Stimulated activated CD8-positive, alpha-beta memory T cell treated with anti-CD3 and anti-CD28 coated beads, Interleukin-15, amount 100 ng/mL, for 24 hours (primary cell): Measurements from ENCODE around the gene IFT25.

ENCODE experiments used
- DNase-seq: peaks from one replicate; pipeline ENCODE4 v3.0.0-alpha.2; 2020; ENCODE audit warnings: low read depth

Gene IFT25

DNA sequence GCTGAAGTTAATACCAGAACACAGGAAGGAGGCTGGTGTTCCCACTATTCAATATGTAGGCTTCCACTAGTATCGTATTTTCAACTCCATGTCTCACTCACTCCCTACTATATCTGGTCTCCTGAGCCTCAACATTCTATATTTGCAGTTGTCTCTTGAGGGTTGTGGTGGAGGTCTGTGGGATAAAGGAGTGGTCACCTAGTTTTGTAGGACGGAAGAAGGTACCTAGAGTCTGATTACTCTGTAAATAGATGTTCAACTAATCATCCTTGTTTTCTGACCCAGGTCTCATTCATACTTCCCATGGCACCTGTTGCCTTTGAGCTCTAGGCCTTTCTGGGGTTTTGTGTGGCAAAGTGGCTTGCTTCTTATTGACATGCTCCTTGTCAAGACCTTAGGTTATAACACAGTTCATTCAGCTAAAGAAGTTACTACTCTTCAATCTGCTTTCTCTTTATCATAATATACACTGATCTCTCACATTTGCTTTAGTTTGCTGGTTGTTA is 18.1 kb downstream of the IFT25 start:
- DNase-seq, result no peak

DNA sequence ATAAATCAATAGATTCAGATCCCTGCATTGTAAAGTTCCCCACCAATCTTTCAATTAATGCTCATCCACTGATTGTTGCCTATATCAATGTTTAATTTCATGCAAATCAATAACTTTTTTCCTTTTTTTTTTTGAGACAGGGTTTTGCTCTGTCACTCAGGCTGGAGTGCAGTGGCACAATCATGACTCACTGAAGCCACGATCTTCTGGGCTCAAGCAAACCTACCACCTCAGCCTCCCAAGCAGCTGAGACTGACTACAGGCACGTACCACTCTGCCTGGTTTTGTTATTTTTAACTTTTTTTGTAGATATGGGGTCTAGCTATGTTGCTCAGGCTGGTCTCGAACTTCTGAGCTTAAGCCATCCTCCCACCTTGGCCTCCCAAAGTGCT is 25.8 kb downstream of the IFT25 start:
- no peak for DNase-seq

DNA sequence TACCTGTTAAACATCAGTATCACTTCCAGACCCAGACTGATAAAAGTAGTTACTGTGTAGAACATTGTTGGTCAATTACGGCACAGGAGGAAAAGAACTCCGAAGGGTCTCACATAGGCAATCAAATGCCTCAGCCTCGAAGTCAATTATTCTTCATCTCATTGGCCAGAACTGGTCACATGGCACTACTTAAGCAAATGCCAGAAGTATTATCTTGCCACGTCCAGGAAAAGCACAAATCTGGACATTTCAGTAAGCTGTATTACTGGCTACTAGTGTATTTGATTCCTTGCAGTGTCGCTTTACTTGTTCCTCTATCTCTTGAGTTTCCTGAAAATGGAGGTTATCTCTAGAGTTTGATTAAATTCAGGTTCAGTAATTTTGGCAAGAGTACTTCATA is 27.2 kb downstream of the IFT25 start:
- DNase-seq, result no peak

DNA sequence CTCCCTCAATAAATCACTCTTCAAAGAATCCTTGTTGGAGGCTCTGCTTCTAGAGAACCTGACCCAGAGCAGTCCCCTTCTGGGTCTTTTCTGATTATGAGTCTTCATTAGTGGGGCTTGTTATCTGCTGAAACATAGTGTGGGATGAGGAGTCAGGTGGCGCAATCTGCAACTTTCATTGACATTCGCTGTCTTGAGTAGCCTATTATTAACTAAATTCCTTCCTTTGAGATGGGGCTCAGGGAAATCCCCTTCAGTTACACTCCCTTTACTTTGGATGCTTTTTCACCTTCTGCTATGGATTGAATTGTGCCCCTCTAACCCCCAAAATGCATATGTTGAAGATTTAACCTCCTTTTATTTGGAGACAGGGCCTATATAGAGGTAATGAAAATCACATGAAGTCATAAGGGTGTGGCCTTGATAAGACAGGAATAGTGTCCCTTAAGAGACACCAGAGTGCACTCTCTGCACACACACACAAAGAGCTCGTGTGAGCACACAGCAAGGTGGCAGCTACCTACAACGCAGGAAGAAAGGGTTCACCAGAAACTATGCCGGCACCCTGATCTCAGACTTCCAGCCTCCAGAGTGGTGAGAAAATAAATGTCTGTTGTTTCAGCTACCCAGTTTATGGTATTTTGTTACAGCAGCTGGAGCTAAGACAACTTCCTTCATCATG is 32.0 kb downstream of the IFT25 start:
- no peak for DNase-seq

DNA sequence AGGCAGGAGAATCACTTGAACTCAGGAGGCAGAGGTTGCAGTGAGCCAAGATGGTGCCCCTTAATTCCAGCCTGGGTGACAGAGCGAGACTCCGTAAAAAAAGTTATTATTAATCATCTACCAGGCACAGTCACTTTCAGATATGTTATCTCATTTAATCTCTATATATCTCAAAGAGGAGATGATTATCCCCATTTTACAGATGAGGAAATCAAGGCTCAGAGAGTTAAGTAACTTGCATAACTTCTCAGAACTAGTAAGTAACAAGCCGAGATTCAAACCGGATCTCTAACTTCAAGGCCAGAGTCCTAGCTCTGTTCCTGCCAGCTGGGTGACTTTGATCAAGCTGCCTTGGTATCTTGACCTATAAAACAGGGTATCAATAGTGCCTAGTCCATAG is 34.1 kb downstream of the IFT25 start:
- no peak for DNase-seq

DNA sequence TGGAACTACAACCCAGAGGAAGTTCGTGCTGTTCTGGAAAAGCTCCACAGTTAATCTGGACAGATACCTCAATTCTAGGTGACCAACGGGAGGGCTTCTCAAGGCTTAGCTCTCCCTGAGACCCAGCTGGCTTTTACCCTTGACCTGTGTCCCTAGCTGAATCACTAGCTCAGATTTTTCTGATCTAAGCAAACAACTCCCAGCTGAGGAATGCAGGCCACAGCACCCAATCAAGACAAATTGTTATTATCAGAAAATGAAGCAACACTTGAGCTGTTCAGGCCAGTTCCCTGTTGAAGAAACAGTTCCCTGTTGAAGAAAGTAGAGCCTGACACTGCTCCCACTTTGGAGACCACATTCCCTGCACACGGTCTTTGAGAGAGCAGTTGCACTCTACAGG is 35.6 kb downstream of the IFT25 start:
- DNase-seq, result no peak

DNA sequence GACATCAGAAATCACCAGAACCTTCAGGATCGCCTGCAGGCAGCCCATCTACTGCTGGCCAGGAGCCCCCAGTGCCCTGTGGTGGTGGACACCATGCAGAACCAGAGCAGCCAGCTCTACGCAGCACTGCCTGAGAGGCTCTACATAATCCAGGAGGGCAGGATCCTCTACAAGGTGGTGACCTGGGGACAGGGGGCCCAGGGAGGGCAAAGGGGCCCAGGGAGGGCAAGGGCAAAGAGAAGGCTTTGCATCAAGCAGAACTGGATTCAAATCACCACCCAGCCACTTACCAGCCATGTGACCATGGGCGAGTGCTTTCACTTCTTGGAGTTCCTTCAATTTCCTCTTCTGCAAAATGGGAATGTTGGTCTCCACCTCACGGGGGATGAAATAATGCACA is 39.4 kb downstream of the IFT25 start:
- no peak for DNase-seq

DNA sequence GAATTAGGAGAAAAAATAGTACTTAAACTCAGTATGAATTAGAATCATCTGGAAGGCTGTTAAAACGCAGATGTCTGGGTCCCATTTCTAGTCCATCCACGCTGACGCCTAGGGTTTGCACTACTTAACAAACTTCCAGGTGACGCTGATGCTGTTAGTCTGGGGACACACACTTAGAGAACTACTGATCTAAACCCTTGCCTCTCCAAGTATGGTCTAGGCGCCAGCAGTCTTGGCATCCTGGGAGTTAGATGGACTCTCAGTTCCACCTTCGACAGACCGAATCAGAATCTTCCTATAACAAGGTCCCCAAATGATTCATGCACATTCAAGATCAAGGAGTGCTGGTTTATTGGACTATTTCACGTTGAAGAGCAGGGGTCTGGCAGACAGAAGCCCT is 40.0 kb downstream of the IFT25 start:
- DNase-seq, result no peak

DNA sequence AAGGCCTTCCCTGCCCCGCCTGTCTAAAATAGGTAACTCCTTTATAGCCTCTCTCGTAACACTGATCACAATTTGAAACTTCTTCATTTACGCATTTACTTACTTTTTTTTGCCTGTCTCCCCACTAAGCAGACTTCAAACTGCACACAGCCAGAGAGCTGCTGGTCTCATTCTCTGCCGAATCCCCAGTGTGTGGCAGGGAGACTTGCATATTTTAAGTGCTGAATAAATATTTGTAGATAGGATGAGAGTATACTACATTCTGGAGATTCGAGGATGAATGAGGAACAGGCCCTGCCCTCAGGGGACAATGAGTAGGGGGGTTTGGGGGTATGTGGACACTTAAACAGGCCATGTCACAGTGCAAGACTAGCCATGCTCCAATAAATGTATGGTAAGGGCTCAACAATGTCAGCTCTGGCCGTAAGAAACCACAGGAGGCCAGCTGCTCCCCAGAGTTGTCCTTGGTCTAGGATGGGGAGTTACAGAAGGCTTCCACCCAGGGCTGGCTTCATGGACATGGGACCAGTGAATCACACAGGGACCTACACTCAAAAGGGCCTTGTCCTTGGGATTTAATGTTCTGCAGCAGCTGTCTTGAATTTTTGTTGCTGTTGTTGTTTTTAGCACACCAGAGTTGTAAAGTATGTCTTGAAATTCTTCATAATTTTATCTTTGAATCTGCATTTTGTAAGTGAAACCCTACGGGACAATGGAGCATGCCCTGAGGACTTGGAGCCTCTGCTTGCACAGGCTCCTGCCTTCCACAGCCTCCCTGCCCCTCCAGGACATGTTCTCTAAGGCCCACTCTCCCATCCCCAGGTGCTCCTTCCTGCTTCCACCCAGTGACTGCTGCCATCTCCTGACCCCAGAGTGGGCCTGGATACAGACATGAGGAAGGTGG is 43.0 kb downstream of the IFT25 start:
- no peak for DNase-seq

DNA sequence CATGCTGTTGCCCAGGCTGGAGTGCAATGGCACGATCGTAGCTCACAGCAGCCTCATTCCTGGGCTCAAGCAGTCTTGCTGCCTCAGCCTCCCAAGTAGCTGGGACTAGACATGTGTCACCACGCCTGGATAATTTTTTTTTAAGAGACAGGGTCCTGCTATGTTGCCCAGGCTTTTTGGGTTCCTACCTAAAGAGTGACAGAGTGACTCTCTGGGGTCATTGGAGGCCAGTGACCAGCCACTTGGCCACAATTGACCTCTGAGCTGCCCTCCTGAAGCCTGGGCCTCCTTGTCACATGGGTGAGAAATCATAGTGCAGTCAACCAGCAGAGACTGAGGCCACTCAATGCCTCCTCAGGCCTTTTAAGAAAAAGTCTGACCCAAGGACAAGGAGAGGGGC is 45.8 kb downstream of the IFT25 start:
- no peak for DNase-seq

DNA sequence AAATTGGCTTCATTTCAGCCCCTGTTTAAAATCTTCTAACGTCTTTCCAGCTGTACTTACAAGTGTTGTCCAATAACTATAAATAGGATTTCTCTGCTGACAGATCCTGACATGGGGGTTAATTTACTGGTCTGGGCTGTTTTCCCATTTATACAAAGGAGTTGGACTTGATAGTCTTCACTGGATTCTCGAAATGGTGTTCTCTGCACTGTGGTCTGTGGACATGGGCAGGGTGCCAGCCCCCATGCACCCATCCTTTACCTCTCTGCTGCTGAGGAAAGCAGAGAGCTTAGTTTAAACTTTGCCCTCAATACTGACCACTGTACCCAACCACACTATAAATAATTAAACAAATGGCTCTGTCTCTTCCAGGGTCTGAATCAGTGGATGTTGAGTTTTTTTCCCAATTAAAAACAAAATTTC is 46.3 kb downstream of the IFT25 start:
- DNase-seq, result no peak

DNA sequence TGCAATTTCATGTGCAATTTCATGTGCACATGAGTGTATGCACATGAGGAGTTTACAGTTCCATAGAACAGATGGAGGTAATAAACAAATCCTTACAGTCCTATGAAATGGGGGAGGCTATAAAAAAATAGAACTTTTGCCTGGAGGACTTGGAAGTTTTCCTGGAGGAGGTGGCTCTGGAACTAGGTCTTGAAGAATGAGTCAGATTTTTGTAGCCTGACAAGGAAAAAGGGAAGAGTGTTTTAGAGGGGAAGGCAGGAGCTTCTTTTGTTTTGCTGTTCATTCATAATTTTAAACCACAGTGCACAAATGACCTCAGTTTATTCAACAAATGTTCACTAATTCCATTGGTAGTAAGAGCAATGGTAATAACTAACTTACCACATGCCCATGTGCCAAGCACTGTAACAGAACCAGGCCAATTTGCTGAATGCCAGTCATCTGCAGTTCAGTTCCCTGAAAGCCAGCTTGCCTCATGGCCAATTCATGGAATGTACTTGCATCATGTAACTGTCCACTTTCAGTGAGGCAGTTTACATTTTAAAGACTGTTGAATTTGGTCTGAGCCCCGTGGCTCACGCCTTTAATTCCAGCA is 48.8 kb downstream of the IFT25 start:
- no peak for DNase-seq

DNA sequence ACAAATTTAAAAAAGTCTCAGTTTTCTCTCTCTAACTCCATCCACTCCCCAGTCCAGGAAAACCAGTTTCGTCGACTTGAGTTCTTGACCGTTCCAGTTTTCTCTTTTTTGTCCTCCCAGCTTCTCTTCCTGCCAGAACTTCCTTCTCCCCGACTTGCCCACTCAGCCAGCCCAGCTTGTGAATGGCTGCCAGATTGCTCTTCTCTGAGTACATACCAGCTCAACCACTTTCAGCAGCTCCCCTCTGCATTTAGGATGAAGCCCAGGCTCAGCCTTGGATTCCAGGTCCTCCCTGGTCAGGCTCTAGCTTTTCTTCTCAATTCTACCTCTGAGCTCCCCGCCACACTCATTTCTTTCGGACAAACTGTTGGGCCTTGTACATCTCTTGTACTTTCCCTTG is 50.1 kb downstream of the IFT25 start:
- no peak for DNase-seq

DNA sequence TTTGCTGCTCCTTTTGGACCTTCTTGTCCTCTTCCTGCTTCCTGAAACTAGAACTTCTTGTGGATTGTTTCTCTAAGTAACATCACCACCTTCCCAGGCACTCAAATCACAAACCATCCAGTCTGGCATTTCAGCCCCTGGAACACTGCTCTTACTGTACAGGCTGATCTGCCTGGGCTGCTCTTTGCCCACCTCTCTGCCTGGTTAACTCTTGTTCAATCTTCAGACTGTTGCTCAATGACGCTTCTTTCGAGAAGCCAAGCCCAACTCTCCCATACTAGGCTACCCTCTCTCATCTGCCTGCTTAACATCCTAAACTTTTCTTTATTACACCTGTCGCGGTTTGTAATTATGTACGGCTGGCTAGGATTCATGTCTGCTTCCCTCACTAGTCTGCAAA is 50.9 kb downstream of the IFT25 start:
- DNase-seq, result no peak

DNA sequence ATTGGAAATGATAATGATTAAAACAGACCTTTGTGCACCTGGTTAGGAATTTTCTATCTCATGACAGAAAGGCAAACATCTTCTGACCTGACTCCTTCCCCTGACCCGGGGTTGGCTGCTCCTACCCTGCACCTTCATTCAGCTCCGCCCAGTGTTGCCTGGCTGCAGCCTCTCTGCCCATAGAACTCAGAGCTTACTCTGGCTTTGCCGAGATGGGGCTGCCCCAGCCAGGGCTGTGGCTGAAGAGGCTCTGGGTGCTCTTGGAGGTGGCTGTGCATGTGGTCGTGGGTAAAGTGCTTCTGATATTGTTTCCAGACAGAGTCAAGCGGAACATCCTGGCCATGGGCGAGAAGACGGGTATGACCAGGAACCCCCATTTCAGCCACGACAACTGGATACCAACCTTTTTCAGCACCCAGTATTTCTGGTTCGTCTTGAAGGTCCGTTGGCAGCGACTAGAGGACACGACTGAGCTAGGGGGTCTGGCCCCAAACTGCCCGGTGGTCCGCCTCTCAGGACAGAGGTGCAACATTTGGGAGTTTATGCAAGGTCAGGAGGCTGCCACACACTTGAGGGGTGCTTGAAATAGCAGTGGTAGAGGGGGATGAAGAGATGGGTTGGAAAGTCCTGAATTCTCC is 51.4 kb downstream of the IFT25 start, which contains the start of gene DIO1:
TSS of gene DIO1 (plus strand) at position 189 of the 638 bp plus-strand sequence. CDS start at position 213, 24 bp downstream.
- DNase-seq, result no peak

DNA sequence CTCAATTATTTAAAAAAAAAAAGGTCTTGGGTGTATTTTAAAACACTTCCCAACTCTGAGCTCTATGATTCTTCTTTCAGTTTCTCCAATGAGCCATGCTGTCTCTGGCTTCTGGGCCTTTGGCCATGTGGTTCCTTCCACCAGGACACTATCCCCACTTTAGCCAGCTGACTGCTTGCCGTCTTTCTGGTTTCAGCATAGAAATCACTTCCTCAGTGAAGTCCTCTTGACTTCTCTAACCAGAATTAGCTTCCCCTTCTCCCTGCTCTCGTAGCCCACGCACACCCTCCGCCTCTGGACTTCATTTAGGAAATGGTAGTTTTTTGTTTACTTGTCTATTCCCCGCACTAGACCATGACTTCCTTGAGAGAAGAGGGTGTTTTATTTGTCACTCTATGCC is 52.6 kb downstream of the IFT25 start:
- DNase-seq, result no peak

DNA sequence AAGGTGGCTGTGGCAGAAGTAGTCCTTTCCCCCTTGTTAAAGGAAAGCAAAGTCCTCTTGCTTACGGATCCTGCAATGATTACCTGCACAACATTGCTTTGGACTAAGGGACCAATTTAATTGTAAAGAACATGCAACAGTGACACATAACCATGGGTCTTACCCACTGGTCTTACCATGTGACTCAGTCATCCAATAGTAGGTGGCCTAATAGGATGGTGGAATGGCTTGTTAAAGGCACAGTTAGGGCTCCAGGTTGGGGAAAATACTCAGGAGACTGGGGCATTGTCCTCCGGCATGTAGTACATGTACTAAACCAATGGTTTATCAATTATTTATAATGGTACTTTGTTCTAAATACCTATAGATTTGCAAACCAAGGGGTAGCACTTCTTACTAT is 53.8 kb downstream of the IFT25 start:
- DNase-seq, result no peak

DNA sequence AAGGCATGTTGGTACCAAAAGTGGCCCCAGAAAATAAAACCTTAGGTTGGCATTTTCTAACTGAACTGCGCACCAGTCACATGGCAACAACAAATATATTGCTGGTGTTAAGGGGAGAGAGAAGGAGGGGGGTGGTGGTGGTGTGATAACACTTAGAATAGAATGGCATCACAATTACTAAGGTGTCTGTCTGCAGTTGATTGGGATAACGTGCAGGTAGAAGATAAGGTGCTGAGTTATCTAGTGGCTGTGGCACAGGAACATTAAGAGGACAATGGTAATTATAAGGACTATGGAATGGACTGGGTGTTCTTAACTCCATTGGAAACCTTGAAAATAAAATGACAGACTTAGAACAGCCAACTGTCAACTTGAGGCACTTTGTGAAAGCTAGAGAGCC is 54.5 kb downstream of the IFT25 start:
- DNase-seq, result no peak

DNA sequence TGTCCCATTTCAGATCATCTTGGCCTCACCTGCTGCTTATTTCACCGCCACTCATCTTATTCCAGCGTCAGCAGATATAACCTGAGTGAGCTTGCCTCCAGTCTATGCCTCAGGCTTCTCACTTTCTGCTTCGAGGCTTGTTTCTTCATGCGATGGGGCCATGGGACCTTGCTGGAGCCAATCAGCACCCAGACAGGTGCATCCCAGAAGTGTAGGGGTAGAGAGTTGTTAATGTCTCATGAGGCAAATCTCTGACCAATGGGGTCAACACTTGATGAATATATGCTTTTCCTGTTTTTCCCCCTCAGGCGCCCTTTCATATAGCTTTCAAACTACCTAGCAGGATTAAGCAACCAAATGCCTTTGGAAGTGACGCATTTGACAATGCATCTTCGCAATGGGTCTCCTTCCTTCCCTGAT is 55.0 kb downstream of the IFT25 start:
- peak; percentile 3 for DNase-seq

DNA sequence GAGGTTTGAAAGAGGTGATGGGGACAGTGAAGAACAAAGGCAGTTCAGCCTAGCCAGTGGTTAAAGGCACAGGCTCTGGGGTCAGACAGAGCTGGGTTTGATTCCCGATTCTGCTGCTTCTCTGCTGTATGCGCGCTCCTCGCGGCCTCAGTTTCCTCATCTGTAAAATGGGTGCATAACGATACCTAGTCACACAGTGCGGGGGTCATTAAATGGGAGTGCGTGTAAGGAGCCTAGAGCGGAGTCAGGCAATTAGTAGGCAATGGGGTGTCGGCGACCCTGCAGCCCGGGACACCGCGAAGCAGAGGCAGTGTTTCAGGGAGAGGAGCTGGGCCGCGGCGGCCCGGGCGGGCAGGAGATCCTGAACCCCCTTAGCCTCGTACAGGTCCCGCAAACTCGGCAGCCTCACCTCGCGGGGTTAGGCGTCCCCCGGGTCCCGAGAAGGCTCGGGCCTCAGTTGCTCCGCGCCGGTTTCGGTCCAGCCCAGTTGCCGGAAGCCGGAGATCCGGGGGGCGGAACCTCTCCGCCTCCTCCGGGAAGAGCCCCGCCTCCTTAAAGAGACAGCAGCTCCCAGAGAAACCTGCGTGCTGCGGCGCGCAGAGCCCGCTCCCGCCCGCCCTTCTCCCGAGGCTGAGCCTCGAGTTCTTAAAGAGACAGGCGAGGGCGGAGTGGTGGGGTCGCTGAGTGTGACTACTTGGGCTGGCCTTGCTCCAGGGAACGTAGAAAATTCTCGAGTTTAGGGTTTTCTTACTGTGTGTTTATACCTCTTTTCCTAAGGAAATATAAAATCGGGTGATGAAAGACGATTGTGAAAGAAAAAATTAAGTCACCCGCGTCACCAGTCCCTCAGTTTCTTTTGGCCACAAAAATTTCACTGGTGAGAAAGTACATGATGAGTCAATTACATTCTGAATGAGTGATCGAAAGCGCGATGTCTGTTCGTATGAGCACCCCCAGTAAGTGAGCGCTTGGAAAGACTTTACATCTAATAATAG is 55.9 kb downstream of the IFT25 start, which contains the start of gene YIPF1:
TSS of gene YIPF1 (minus strand) at position 494 of the 995 bp plus-strand sequence. CDS start 860 bp downstream, outside the sequence.
- peak; percentile 61 for DNase-seq

DNA sequence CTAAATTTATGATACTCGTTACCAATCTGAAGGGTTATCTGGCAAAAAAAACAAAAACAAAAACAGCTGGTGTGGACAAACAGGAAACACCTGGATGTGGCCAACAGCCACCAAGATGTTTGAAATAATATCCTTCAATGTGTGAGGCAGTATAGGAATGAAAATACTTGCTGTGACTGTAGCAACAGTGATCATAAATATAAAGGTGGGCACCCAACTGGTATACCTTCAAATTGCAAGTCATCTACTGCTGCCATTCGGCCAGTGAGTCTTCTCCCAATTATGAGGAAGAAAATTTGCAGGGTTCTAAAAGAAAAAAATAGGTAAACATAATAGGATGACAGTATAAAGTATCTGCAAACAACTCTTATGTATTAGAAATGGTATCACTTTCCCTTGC is 56.8 kb downstream of the IFT25 start:
- no peak for DNase-seq
